Measurements from ENCODE around the gene BPIFB4. TPM values are rescaled to one million over a fixed set of nuclear protein-coding genes. Genes with fewer than 3 reads are reported as not detected.

BPIFB4 gene
- total and polyA plus RNA-seq, 4 donors = 0.25 TPM; not detected in 3

DNA sequence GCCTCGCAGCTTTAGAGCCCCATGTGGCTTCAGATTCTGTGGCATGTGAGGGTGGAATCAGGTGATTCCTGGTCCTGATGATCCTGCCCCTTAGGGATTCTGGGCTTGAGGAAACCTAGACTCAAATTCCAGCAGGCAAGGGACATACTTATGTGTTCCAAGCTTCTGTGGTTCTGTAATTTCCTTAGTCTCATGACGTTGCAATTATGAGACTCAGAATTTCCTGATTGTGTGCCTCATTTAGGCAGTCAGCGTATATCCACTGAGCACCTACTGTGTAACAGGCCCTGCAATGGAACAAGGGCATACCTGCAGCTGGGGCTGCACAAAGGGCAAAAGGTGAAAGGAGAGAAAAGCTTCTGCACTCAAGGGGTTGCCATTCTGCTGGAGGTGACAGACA lies 11.6 kb upstream of the BPIFB4 start:
- no peaks in the 10 kb centered on the region for H3K36me3 ChIP-seq (ENCODE audit: control insufficient read depth in 4 of 4, insufficient read depth in 4 of 4, low read length in 4 of 4)
- H3K27ac ChIP-seq (ENCODE audit: low read depth in 1 of 2, low read length in 1 of 2) = no peak overlapping the region
- H3K4me1 ChIP-seq (ENCODE audit: control insufficient read depth in 5 of 5, insufficient read depth in 5 of 5, low read length in 5 of 5) = no peaks in the 10 kb centered on the region
- 46 to 67% methylated on average over 3 of the region's 3 CpGs for WGBS, 2 donors
- peaks cover 0 to 3% (median 0%) of the 10 kb centered on the region in 4 donors for H3K9me3 ChIP-seq (ENCODE audit: control insufficient read depth in 4 of 4, insufficient read depth in 3 of 4, low read length in 3 of 4)
- TF ChIP-seq CTCF (IDR thresholded peaks at IDR 0.05; ENCODE audit: control extremely low read depth, extremely low read depth) = no peak
- ATAC-seq (ENCODE audit: insufficient read depth, low FRiP score) = no peak
- no peak for DNase-seq
- H3K4me3 ChIP-seq = no peak overlapping the region
- no peak overlapping the region for H3K9ac ChIP-seq (ENCODE audit: insufficient read depth in 1 of 2, low read length in 2 of 2)
- H3K27me3 ChIP-seq (ENCODE audit: control insufficient read depth in 3 of 3, insufficient read depth in 3 of 3, low read length in 2 of 3) = peaks cover 0 to 1% (median 0%) of the 10 kb centered on the region in 3 donors

- ATAC-seq (ENCODE audit: insufficient read depth, low FRiP score) (no peak), DNase-seq (no peak)
- no peak overlapping the region for H3K27ac ChIP-seq (ENCODE audit: low read depth in 1 of 2, low read length in 1 of 2)
- no peak overlapping the region for H3K9ac ChIP-seq (ENCODE audit: insufficient read depth in 1 of 2, low read length in 2 of 2)
- no peak for TF ChIP-seq CTCF (IDR thresholded peaks at IDR 0.05; ENCODE audit: control extremely low read depth, extremely low read depth)
- no peaks in the 10 kb centered on the region for H3K36me3 ChIP-seq (ENCODE audit: control insufficient read depth in 4 of 4, insufficient read depth in 4 of 4, low read length in 4 of 4)
- peaks cover 0 to 4% (median 0%) of the 10 kb centered on the region in 3 donors for H3K27me3 ChIP-seq (ENCODE audit: control insufficient read depth in 3 of 3, insufficient read depth in 3 of 3, low read length in 2 of 3)
- H3K4me3 ChIP-seq = no peak overlapping the region
- 82 to 92% methylated on average over 12 of the region's 12 CpGs for WGBS, 2 donors
- H3K9me3 ChIP-seq (ENCODE audit: control insufficient read depth in 4 of 4, insufficient read depth in 3 of 4, low read length in 3 of 4) = peaks cover 0 to 3% (median 0%) of the 10 kb centered on the region in 4 donors
- H3K4me1 ChIP-seq (ENCODE audit: control insufficient read depth in 5 of 5, insufficient read depth in 5 of 5, low read length in 5 of 5) = no peaks in the 10 kb centered on the region
These were observed 11.0 kb upstream of the BPIFB4 start for GRCh38 chr20:33068251-33068939.

- Histone ChIP-seq H3K27me3 (ENCODE audit: control insufficient read depth in 3 of 3, insufficient read depth in 3 of 3, low read length in 2 of 3) (peaks cover 0 to 4% (median 0%) of the 10 kb centered on the region in 3 donors), H3K9ac (ENCODE audit: insufficient read depth in 1 of 2, low read length in 2 of 2) (no peak overlapping the region), H3K4me3 (no peak overlapping the region), H3K27ac (ENCODE audit: low read depth in 1 of 2, low read length in 1 of 2) (no peak overlapping the region), H3K9me3 (ENCODE audit: control insufficient read depth in 4 of 4, insufficient read depth in 3 of 4, low read length in 3 of 4) (peaks cover 0 to 3% (median 0%) of the 10 kb centered on the region in 4 donors), H3K36me3 (ENCODE audit: control insufficient read depth in 4 of 4, insufficient read depth in 4 of 4, low read length in 4 of 4) (no peaks in the 10 kb centered on the region), H3K4me1 (ENCODE audit: control insufficient read depth in 5 of 5, insufficient read depth in 5 of 5, low read length in 5 of 5) (no peaks in the 10 kb centered on the region)
- ATAC-seq (ENCODE audit: insufficient read depth, low FRiP score) = no peak
- DNase-seq = no peak
- 88 to 94% methylated on average over 9 of the region's 9 CpGs for WGBS, 2 donors
- TF ChIP-seq CTCF (IDR thresholded peaks at IDR 0.05; ENCODE audit: control extremely low read depth, extremely low read depth) = no peak
These were observed 9.8 kb upstream of the BPIFB4 start for GRCh38 chr20:33069673-33070072.
